ENCODE measurements around the gene SCO2. TPM values are rescaled to one million over a fixed set of nuclear protein-coding genes. Genes with fewer than 3 reads are reported as not detected.

SCO2 gene
- total and polyA plus RNA-seq, 2 of the 13 experiments (the other 11 are each of a cell fraction or from before 2014, with no cell fraction given): 0.32 to 3.7 TPM

- TF ChIP-seq, protein P1, sequence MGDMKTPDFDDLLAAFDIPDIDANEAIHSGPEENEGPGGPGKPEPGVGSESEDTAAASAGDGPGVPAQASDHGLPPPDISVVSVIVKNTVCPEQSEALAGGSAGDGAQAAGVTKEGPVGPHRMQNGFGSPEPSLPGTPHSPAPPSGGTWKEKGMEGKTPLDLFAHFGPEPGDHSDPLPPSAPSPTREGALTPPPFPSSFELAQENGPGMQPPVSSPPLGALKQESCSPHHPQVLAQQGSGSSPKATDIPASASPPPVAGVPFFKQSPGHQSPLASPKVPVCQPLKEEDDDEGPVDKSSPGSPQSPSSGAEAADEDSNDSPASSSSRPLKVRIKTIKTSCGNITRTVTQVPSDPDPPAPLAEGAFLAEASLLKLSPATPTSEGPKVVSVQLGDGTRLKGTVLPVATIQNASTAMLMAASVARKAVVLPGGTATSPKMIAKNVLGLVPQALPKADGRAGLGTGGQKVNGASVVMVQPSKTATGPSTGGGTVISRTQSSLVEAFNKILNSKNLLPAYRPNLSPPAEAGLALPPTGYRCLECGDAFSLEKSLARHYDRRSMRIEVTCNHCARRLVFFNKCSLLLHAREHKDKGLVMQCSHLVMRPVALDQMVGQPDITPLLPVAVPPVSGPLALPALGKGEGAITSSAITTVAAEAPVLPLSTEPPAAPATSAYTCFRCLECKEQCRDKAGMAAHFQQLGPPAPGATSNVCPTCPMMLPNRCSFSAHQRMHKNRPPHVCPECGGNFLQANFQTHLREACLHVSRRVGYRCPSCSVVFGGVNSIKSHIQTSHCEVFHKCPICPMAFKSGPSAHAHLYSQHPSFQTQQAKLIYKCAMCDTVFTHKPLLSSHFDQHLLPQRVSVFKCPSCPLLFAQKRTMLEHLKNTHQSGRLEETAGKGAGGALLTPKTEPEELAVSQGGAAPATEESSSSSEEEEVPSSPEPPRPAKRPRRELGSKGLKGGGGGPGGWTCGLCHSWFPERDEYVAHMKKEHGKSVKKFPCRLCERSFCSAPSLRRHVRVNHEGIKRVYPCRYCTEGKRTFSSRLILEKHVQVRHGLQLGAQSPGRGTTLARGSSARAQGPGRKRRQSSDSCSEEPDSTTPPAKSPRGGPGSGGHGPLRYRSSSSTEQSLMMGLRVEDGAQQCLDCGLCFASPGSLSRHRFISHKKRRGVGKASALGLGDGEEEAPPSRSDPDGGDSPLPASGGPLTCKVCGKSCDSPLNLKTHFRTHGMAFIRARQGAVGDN (CRISPR knock-in tag; IDR thresholded peaks at IDR 0.05): peak; percentile 51
- no peak for TF ChIP-seq NFKBIZ (CRISPR knock-in tag; IDR thresholded peaks at IDR 0.05)
- TF ChIP-seq ZNF225 (CRISPR knock-in tag; IDR thresholded peaks at IDR 0.05): peak; percentile 50; the same call in 1 of the 2 replicates
- TF ChIP-seq USF2 (IDR thresholded peaks at IDR 0.05; ENCODE audit: low read depth, low read length): no peak
- no peak for TF ChIP-seq USF2 (CRISPR knock-in tag; IDR thresholded peaks at IDR 0.05; ENCODE audit: borderline replicate concordance)
- TF ChIP-seq DMAP1 (CRISPR knock-in tag; IDR thresholded peaks at IDR 0.05): peak; percentile 35; the same call in 1 of the 2 replicates
- no peak for TF ChIP-seq FOXC1 (CRISPR knock-in tag; IDR thresholded peaks at IDR 0.05; ENCODE audit: borderline replicate concordance)
- TF ChIP-seq, protein P2, sequence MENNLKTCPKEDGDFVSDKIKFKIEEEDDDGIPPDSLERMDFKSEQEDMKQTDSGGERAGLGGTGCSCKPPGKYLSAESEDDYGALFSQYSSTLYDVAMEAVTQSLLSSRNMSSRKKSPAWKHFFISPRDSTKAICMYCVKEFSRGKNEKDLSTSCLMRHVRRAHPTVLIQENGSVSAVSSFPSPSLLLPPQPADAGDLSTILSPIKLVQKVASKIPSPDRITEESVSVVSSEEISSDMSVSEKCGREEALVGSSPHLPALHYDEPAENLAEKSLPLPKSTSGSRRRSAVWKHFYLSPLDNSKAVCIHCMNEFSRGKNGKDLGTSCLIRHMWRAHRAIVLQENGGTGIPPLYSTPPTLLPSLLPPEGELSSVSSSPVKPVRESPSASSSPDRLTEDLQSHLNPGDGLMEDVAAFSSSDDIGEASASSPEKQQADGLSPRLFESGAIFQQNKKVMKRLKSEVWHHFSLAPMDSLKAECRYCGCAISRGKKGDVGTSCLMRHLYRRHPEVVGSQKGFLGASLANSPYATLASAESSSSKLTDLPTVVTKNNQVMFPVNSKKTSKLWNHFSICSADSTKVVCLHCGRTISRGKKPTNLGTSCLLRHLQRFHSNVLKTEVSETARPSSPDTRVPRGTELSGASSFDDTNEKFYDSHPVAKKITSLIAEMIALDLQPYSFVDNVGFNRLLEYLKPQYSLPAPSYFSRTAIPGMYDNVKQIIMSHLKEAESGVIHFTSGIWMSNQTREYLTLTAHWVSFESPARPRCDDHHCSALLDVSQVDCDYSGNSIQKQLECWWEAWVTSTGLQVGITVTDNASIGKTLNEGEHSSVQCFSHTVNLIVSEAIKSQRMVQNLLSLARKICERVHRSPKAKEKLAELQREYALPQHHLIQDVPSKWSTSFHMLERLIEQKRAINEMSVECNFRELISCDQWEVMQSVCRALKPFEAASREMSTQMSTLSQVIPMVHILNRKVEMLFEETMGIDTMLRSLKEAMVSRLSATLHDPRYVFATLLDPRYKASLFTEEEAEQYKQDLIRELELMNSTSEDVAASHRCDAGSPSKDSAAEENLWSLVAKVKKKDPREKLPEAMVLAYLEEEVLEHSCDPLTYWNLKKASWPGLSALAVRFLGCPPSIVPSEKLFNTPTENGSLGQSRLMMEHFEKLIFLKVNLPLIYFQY (CRISPR knock-in tag; IDR thresholded peaks at IDR 0.05; ENCODE audit: borderline replicate concordance): no peak
- TF ChIP-seq SP4 (CRISPR knock-in tag; IDR thresholded peaks at IDR 0.05): no peak
- peak; percentile 36 for TF ChIP-seq XRCC5 (optimal IDR thresholded peaks at IDR 0.05; ENCODE audit: low read length)
- TF ChIP-seq TIGD3 (CRISPR knock-in tag; IDR thresholded peaks at IDR 0.05; ENCODE audit: borderline replicate concordance): peak; percentile 66; the same call in 1 of the 2 replicates
- TF ChIP-seq ZNF672 (CRISPR knock-in tag; IDR thresholded peaks at IDR 0.05): no peak
- TF ChIP-seq, protein P3, sequence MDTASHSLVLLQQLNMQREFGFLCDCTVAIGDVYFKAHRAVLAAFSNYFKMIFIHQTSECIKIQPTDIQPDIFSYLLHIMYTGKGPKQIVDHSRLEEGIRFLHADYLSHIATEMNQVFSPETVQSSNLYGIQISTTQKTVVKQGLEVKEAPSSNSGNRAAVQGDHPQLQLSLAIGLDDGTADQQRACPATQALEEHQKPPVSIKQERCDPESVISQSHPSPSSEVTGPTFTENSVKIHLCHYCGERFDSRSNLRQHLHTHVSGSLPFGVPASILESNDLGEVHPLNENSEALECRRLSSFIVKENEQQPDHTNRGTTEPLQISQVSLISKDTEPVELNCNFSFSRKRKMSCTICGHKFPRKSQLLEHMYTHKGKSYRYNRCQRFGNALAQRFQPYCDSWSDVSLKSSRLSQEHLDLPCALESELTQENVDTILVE (CRISPR knock-in tag; IDR thresholded peaks at IDR 0.05): no peak
- no peak for TF ChIP-seq MTF2 (CRISPR knock-in tag; IDR thresholded peaks at IDR 0.05; ENCODE audit: borderline replicate concordance)
- TF ChIP-seq KDM5A (IDR thresholded peaks at IDR 0.05; ENCODE audit: borderline replicate concordance, low read length): 0 out of 2 replicates have a peak, but pooled peaks have one; percentile 26
- no peak for TF ChIP-seq NCOA2 (CRISPR knock-in tag; IDR thresholded peaks at IDR 0.05)
These were observed 18.6 kb downstream of the SCO2 start (continued) for GRCh38 chr22:50506611-50507420.

All from HepG2 (cell line).